H9 (cell line): ENCODE data around the gene BRAF. TPM values are rescaled to one million over a fixed set of nuclear protein-coding genes. Genes with fewer than 3 reads are reported as not detected.

Experiments
- DNase-seq: peaks from one replicate; pipeline ENCODE4 v3.0.0-alpha.2; 2017
- H2AFZ ChIP-seq: one replicate; pipeline ENCODE4 v1.6.1; 2013; ENCODE audit warnings: mild to moderate bottlenecking, low read length, control low read depth, moderate library complexity
- H2AK5ac ChIP-seq: 2 replicates; pipeline ENCODE4 v1.6.1; 2013; ENCODE audit warnings: low read length, control low read depth, mixed read lengths; ENCODE audit not compliant: insufficient read length
- H2BK120ac ChIP-seq: one replicate; pipeline ENCODE4 v1.6.1; 2013; ENCODE audit warnings: low read depth, mild to moderate bottlenecking, low read length, control low read depth, inconsistent platforms; ENCODE audit not compliant: poor library complexity, severe bottlenecking
- H2BK12ac ChIP-seq: 2 replicates; pipeline ENCODE4 v1.6.1; 2013; ENCODE audit warnings: low read length, control low read depth, mixed read lengths, low read depth; ENCODE audit not compliant: insufficient read length
- H2BK15ac ChIP-seq: 2 replicates; pipeline ENCODE4 v1.6.1; 2013; ENCODE audit warnings: low read depth, low read length, control low read depth
- H2BK20ac ChIP-seq: one replicate; pipeline ENCODE4 v1.6.1; 2013; ENCODE audit warnings: low read depth, mild to moderate bottlenecking, low read length, control low read depth, inconsistent platforms; ENCODE audit not compliant: poor library complexity, severe bottlenecking
- H2BK5ac ChIP-seq: 2 replicates; pipeline ENCODE4 v1.6.1; 2013; ENCODE audit warnings: low read length, control low read depth, mixed read lengths; ENCODE audit not compliant: insufficient read length
- H3K14ac ChIP-seq: 2 replicates; pipeline ENCODE4 v1.6.1; 2013; ENCODE audit warnings: low read length, control low read depth; ENCODE audit not compliant: insufficient read depth
- H3K18ac ChIP-seq: 2 replicates; pipeline ENCODE4 v1.6.1; 2013; ENCODE audit warnings: low read depth, mild to moderate bottlenecking, mixed read lengths, low read length, control low read depth; ENCODE audit not compliant: insufficient read length
- H3K23ac ChIP-seq: 2 replicates; pipeline ENCODE4 v1.6.1; 2013; ENCODE audit warnings: low read length, control low read depth, mixed read lengths, low read depth; ENCODE audit not compliant: insufficient read length
- H3K23me2 ChIP-seq: 2 replicates; pipeline ENCODE4 v1.6.1; 2013; ENCODE audit warnings: low read depth, mild to moderate bottlenecking, mixed read lengths, low read length, control low read depth; ENCODE audit not compliant: insufficient read length, poor library complexity, severe bottlenecking
- H3K27ac ChIP-seq: 2 replicates; pipeline ENCODE4 v1.5.1; 2013; ENCODE audit warnings: low read length, control low read depth, mixed read lengths, low read depth; ENCODE audit not compliant: insufficient read length
- H3K27me3 ChIP-seq: 2 replicates; pipeline ENCODE4 v1.6.1; 2013; ENCODE audit warnings: low read length, control low read depth, inconsistent platforms; ENCODE audit not compliant: insufficient read depth
- H3K4ac ChIP-seq: 2 replicates; pipeline ENCODE4 v1.6.1; 2013; ENCODE audit warnings: low read depth, mild to moderate bottlenecking, control low read depth, inconsistent platforms, low read length, moderate library complexity
- H3K4me1 ChIP-seq: 2 replicates; pipeline ENCODE4 v1.6.1; 2013; ENCODE audit warnings: low read length, control low read depth, inconsistent platforms; ENCODE audit not compliant: insufficient read depth
- H3K4me2 ChIP-seq: 2 replicates; pipeline ENCODE4 v1.6.1; 2013; ENCODE audit warnings: low read length, control low read depth, mixed read lengths; ENCODE audit not compliant: insufficient read length, insufficient read depth
- H3K56ac ChIP-seq: 2 replicates; pipeline ENCODE4 v1.6.1; 2013; ENCODE audit warnings: low read depth, mild to moderate bottlenecking, mixed read lengths, low read length, control low read depth; ENCODE audit not compliant: insufficient read length
- H3K79me1 ChIP-seq: 2 replicates; pipeline ENCODE4 v1.6.1; 2013; ENCODE audit warnings: low read depth, mild to moderate bottlenecking, moderate library complexity, low read length, control low read depth, inconsistent platforms; ENCODE audit not compliant: insufficient read depth, poor library complexity, severe bottlenecking
- H3K79me2 ChIP-seq: 2 replicates; pipeline ENCODE4 v1.6.1; 2013; ENCODE audit warnings: low read length, control low read depth, inconsistent platforms; ENCODE audit not compliant: insufficient read depth
- H3K9ac ChIP-seq: 2 replicates; pipeline ENCODE4 v1.6.1; 2013; ENCODE audit warnings: low read length, control low read depth, mixed read lengths; ENCODE audit not compliant: insufficient read length; ENCODE audit errors: extremely low read depth
- H3K9me3 ChIP-seq: one replicate; pipeline ENCODE4 v1.6.1; 2013; ENCODE audit warnings: low read depth, low read length, inconsistent platforms; ENCODE audit not compliant: control insufficient read depth
- H3T11ph ChIP-seq: one replicate; pipeline ENCODE4 v1.6.1; 2013; ENCODE audit warnings: mild to moderate bottlenecking, low read length, control low read depth, inconsistent platforms
- H4K20me1 ChIP-seq: one replicate; pipeline ENCODE4 v1.6.1; 2013; ENCODE audit not compliant: control insufficient read depth, insufficient read length, insufficient read depth
- H4K5ac ChIP-seq: 2 replicates; pipeline ENCODE4 v1.6.1; 2013; ENCODE audit warnings: low read depth, mild to moderate bottlenecking, mixed read lengths, low read length, control low read depth; ENCODE audit not compliant: insufficient read length
- H4K8ac ChIP-seq: replicated peaks from 2 replicates; pipeline ENCODE4 v1.6.1; 2013; ENCODE audit warnings: low read length, control low read depth, mixed read lengths, low read depth; ENCODE audit not compliant: insufficient read length
- H4K91ac ChIP-seq: 2 replicates; pipeline ENCODE4 v1.6.1; 2013; ENCODE audit warnings: low read depth, mild to moderate bottlenecking, moderate library complexity, mixed read lengths, low read length, control low read depth; ENCODE audit not compliant: insufficient read length
- H3K27ac Mint-ChIP-seq, 3 experiments: 2 replicates in 2 of 3; 3 replicates in 1 of 3; pipeline ENCODE4 v1.8.0; 2020 to 2021; ENCODE audit warnings: mixed read lengths in 3 of 3, mild to moderate bottlenecking in 1 of 3, moderate library complexity in 1 of 3
- H3K27me3 Mint-ChIP-seq: 2 replicates; pipeline ENCODE4 v1.8.0; 2021; ENCODE audit warnings: low read depth, mild to moderate bottlenecking, moderate library complexity, mixed read lengths
- H3K36me3 Mint-ChIP-seq, 3 experiments: 2 replicates in 2 of 3; 3 replicates in 1 of 3; pipeline ENCODE4 v1.8.0; 2020 to 2021; ENCODE audit warnings: low read depth in 3 of 3, mixed read lengths in 3 of 3; ENCODE audit not compliant: insufficient read depth in 1 of 3
- H3K4me1 Mint-ChIP-seq, 2 experiments: 2 replicates each; pipeline ENCODE4 v1.8.0; 2020; ENCODE audit warnings: mixed read lengths in 2 of 2
- H3K4me3 Mint-ChIP-seq, 2 experiments: 2 replicates in 1 of 2; 3 replicates in 1 of 2; pipeline ENCODE4 v1.8.0; 2020 to 2021; ENCODE audit warnings: mild to moderate bottlenecking in 2 of 2, mixed read lengths in 2 of 2, moderate library complexity in 1 of 2
- H3K9me3 Mint-ChIP-seq, 2 experiments: 2 replicates in 1 of 2; 3 replicates in 1 of 2; pipeline ENCODE4 v1.8.0; 2020; ENCODE audit warnings: mild to moderate bottlenecking in 2 of 2, mixed read lengths in 2 of 2, moderate library complexity in 1 of 2
- WGBS: extraction: QIAGEN DNeasy Blood & Tissue Kit; methylation state at CpG from one replicate; pipeline ENCODE4 v1.1.7; 2013; ENCODE audit warnings: missing lambda C conversion rate, low lambda C conversion rate, mixed read lengths; ENCODE audit not compliant: insufficient read length; ENCODE audit errors: extremely low coverage; 5-methylcytosine and 5-hydroxymethylcytosine counted together
- total RNA-seq: library from RNA; stranded (reverse); gene quantifications from 2 replicates; pipeline ENCODE4 v1.2.1, GENCODE V29; 2021
- TF ChIP-seq, protein P1 (sequence below): fragments of 200-600 bp; sonication (generic); conservative IDR thresholded peaks from 3 replicates; pipeline ENCODE4 v1.8.0; 2021; ENCODE audit warnings: antibody characterized with exemption, mild to moderate bottlenecking

BRAF gene
- total RNA-seq, 1 experiment from 2014 or later, result 32.9 TPM

DNA sequence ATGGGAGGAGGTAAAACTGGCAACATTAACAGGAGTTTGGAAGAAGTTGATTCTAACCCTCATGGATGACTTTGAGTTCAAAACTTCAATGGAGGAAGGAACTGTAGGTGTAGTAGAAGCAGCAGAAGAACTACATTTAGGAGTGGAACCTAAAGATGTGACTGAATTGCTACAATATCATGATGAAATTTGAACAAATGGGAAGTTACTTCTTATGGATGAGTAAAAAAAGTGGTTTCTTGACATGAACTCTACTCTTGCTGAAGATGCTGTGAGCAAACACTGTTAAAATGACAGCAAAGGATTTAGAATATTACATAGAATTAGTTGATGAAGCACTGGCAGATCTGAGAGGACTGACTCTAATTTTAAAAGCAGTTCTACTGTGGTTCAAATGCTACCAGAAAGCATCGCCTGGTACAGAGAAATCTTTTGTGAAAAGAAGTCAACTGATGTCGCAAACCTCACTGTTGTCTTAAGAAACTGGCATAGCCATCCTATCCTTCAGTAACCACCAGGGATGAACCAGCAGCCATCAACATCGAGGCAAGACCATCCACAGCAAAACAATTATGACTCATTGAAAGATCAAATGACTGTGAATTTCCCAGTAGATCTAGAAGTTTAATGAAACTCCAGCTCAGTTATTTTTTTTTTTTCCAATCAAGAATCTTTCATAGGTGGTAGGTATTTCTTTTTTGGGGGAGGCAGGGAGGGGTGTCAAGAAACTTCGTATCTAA, 20.8 kb downstream of the BRAF start:
- no peak overlapping the region for H2BK15ac ChIP-seq
- H2BK12ac ChIP-seq, result no peak overlapping the region
- no CpG with 5 or more reads among the region's 4 CpGs for WGBS
- H3K23me2 ChIP-seq, result no peaks in the 10 kb centered on the region
- no peak overlapping the region for H3K23ac ChIP-seq
- H3K4me2 ChIP-seq, result no peak overlapping the region
- peaks cover 2% of the 10 kb centered on the region for H3K79me1 ChIP-seq
- peaks cover 11% of the 10 kb centered on the region in 2 experiments for H3K9me3 Mint-ChIP-seq
- no peak overlapping the region for H3K14ac ChIP-seq
- H4K5ac ChIP-seq, result no peak overlapping the region
- no peak overlapping the region for H3K27ac Mint-ChIP-seq
- no peaks in the 10 kb centered on the region for H4K20me1 ChIP-seq
- no peak overlapping the region for H3K18ac ChIP-seq
- DNase-seq, result no peak
- H3K4me1 ChIP-seq, result peaks cover 2% of the 10 kb centered on the region; the same call in 1 of the 2 replicates
- H3K27me3 Mint-ChIP-seq, result no peaks in the 10 kb centered on the region
- no peak overlapping the region for H2BK20ac ChIP-seq
- no peak overlapping the region for H2BK5ac ChIP-seq
- no peak overlapping the region for H3K4ac ChIP-seq
- no peak overlapping the region for H2BK120ac ChIP-seq
- peaks cover 5% of the 10 kb centered on the region; the same call in 1 of the 2 replicates for H3K79me2 ChIP-seq
- H3K4me3 Mint-ChIP-seq, result no peak overlapping the region
- no peaks in the 10 kb centered on the region for H3K9me3 ChIP-seq
- no peaks in the 10 kb centered on the region for H3K27me3 ChIP-seq
- H3T11ph ChIP-seq, result no peak overlapping the region
- no peak overlapping the region for H4K8ac ChIP-seq
- no peak overlapping the region for H3K27ac ChIP-seq
- H2AFZ ChIP-seq, result no peak overlapping the region
- no peak overlapping the region for H4K91ac ChIP-seq
- no peak overlapping the region for H3K9ac ChIP-seq
- TF ChIP-seq, protein P1, sequence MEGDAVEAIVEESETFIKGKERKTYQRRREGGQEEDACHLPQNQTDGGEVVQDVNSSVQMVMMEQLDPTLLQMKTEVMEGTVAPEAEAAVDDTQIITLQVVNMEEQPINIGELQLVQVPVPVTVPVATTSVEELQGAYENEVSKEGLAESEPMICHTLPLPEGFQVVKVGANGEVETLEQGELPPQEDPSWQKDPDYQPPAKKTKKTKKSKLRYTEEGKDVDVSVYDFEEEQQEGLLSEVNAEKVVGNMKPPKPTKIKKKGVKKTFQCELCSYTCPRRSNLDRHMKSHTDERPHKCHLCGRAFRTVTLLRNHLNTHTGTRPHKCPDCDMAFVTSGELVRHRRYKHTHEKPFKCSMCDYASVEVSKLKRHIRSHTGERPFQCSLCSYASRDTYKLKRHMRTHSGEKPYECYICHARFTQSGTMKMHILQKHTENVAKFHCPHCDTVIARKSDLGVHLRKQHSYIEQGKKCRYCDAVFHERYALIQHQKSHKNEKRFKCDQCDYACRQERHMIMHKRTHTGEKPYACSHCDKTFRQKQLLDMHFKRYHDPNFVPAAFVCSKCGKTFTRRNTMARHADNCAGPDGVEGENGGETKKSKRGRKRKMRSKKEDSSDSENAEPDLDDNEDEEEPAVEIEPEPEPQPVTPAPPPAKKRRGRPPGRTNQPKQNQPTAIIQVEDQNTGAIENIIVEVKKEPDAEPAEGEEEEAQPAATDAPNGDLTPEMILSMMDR, result no peak
- peaks cover 12 to 22% (median 14%) of the 10 kb centered on the region in 3 experiments; a peak in 6 of 7 replicates for H3K36me3 Mint-ChIP-seq
- H2AK5ac ChIP-seq, result no peak overlapping the region
- peaks cover 16 to 17% of the 10 kb centered on the region in 2 experiments for H3K4me1 Mint-ChIP-seq
- no peak overlapping the region for H3K56ac ChIP-seq
